Measurements from ENCODE around the gene LINS1.

Gene LINS1

DNA sequence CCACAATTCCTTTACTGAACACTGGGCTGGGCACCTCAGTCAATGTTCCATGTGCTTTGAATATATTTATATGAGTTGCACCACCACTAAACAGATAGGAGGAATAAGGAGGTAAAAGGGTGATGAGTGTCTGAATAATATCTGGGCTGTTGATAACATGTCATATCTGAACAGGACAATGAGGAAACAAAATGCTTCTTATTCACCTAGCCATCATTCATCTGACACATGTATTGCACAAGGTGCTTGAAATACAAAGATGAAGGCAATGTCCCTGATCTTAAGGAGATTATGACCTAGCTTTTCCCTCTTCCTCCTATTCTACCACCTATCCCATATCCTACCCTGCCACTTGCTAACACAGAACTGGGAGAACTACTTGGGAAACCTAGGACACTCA lies 65.3 kb downstream of the LINS1 start:
- Histone ChIP-seq H3K27me3 (replicated peaks; ENCODE audit: control insufficient read depth, insufficient read depth, low read length) (no peaks in the 10 kb centered on the region), H3K4me3 (replicated peaks; ENCODE audit: low read depth, low read length) (no peak overlapping the region), H3K36me3 (ENCODE audit: control insufficient read depth, insufficient read depth, low read length) (no peaks in the 10 kb centered on the region)
- DNase-seq (ENCODE audit: extremely low read depth, insufficient read length), result no peak
- TF ChIP-seq, protein P1, sequence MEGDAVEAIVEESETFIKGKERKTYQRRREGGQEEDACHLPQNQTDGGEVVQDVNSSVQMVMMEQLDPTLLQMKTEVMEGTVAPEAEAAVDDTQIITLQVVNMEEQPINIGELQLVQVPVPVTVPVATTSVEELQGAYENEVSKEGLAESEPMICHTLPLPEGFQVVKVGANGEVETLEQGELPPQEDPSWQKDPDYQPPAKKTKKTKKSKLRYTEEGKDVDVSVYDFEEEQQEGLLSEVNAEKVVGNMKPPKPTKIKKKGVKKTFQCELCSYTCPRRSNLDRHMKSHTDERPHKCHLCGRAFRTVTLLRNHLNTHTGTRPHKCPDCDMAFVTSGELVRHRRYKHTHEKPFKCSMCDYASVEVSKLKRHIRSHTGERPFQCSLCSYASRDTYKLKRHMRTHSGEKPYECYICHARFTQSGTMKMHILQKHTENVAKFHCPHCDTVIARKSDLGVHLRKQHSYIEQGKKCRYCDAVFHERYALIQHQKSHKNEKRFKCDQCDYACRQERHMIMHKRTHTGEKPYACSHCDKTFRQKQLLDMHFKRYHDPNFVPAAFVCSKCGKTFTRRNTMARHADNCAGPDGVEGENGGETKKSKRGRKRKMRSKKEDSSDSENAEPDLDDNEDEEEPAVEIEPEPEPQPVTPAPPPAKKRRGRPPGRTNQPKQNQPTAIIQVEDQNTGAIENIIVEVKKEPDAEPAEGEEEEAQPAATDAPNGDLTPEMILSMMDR (IDR thresholded peaks at IDR 0.05; ENCODE audit: insufficient read depth, low read length, poor library complexity, severe bottlenecking), result no peak

- no peaks in the 10 kb centered on the region for H3K27me3 ChIP-seq (replicated peaks; ENCODE audit: control insufficient read depth, insufficient read depth, low read length)
These were observed 68.1 kb downstream of the LINS1 start for GRCh38 chr15:100533886-100534285.

DNA sequence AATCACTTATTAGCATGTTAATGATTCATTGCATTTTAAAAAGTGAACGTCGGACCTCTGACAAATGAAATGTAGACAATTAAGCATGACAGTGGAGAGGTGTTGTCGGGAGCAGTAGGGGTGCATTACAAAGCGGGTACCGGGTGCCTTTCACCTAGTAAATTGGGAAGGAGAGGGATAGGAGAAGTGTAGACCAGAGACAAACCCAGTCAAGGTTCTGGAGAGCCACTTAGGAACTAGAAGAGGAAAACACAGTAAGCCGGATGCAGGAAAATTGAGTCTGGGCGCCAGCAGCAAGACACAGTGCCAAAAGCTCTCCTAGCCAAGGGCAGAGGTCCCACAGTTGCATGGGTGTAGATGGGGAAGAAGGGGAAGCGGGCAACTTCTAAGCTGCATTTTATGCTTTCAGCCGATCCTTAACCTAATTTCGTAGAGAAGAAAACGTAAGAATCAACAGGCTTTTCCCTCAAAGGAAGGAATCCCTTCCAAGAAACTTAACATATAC lies 70.1 kb downstream of the LINS1 start:
- no peaks in the 10 kb centered on the region for H3K27me3 ChIP-seq (replicated peaks; ENCODE audit: control insufficient read depth, insufficient read depth, low read length)
- H3K4me3 ChIP-seq (replicated peaks; ENCODE audit: low read depth, low read length), result no peak overlapping the region
- TF ChIP-seq, protein P1 (IDR thresholded peaks at IDR 0.05; ENCODE audit: insufficient read depth, low read length, poor library complexity, severe bottlenecking), result no peak
- no peak for DNase-seq (ENCODE audit: extremely low read depth, insufficient read length)
- H3K36me3 ChIP-seq (ENCODE audit: control insufficient read depth, insufficient read depth, low read length), result no peaks in the 10 kb centered on the region

More at GRCh38 chr15:100533886-100534285, 68.1 kb downstream of the LINS1 start:
- no peak overlapping the region for H3K4me3 ChIP-seq (replicated peaks; ENCODE audit: low read depth, low read length)
- H3K36me3 ChIP-seq (ENCODE audit: control insufficient read depth, insufficient read depth, low read length), result no peaks in the 10 kb centered on the region
- DNase-seq (ENCODE audit: extremely low read depth, insufficient read length), result no peak
- TF ChIP-seq, protein P1 (IDR thresholded peaks at IDR 0.05; ENCODE audit: insufficient read depth, low read length, poor library complexity, severe bottlenecking), result no peak

GRCh38 chr15:100531204-100531603 lies 70.8 kb downstream of the LINS1 start:
- H3K36me3 ChIP-seq (ENCODE audit: control insufficient read depth, insufficient read depth, low read length), result no peaks in the 10 kb centered on the region
- TF ChIP-seq, protein P1 (IDR thresholded peaks at IDR 0.05; ENCODE audit: insufficient read depth, low read length, poor library complexity, severe bottlenecking), result no peak
- no peaks in the 10 kb centered on the region for H3K27me3 ChIP-seq (replicated peaks; ENCODE audit: control insufficient read depth, insufficient read depth, low read length)
- no peak for DNase-seq (ENCODE audit: extremely low read depth, insufficient read length)
- no peak overlapping the region for H3K4me3 ChIP-seq (replicated peaks; ENCODE audit: low read depth, low read length)

GRCh38 chr15:100529556-100529955 lies 72.4 kb downstream of the LINS1 start:
- Histone ChIP-seq H3K36me3 (ENCODE audit: control insufficient read depth, insufficient read depth, low read length) (no peaks in the 10 kb centered on the region), H3K27me3 (replicated peaks; ENCODE audit: control insufficient read depth, insufficient read depth, low read length) (no peaks in the 10 kb centered on the region), H3K4me3 (replicated peaks; ENCODE audit: low read depth, low read length) (no peak overlapping the region)
- DNase-seq (ENCODE audit: extremely low read depth, insufficient read length), result no peak
- TF ChIP-seq, protein P1 (IDR thresholded peaks at IDR 0.05; ENCODE audit: insufficient read depth, low read length, poor library complexity, severe bottlenecking), result no peak
